ENCODE results near the gene ARPP21. TPM values are rescaled to one million over a fixed set of nuclear protein-coding genes. Genes with fewer than 3 reads are reported as not detected.

Gene ARPP21
- total RNA-seq, 4 donors from 2014 or later, result 58.7 to 93.8 (median 67.5) TPM

- peak overlapping the region; percentile 7 to 77 (median 50) for H3K4me3 ChIP-seq
- H3K9me3 ChIP-seq, result no peaks in the 10 kb centered on the region
- ATAC-seq, result no peak
- H3K4me1 ChIP-seq, result peaks cover 41 to 56% of the 10 kb centered on the region in 2 donors
- in situ Hi-C loops (cut with MboI; ENCODE audit: low sequenced_read_pairs in 4 of 4) (no loop called here), intact Hi-C loops (cut with DNase I; ENCODE audit: low total_unique reads) (no loop called here)
- no peak for DNase-seq
- H3K36me3 ChIP-seq, result no peaks in the 10 kb centered on the region
- no peaks in the 10 kb centered on the region for H3K27me3 ChIP-seq
- TF ChIP-seq CTCF (IDR thresholded peaks at IDR 0.05 in 4 of 5, conservative IDR thresholded peaks at IDR 0.05 in 1 of 5) (no peak), POLR2A (IDR thresholded peaks at IDR 0.05) (no peak)
- peak overlapping the region; percentile 88 to 94 (median 92) for H3K27ac ChIP-seq
Measured at GRCh38 chr3:35646081-35646480, 6.8 kb downstream of the ARPP21 start.

GRCh38 chr3:35647461-35647860, 8.1 kb downstream of the ARPP21 start:
- intact Hi-C loops (cut with DNase I; ENCODE audit: low total_unique reads), result no loop called here
- Histone ChIP-seq H3K9me3 (no peaks in the 10 kb centered on the region), H3K4me3 (peak overlapping the region in 2 of 4 donors; percentile 3 to 6), H3K27me3 (no peaks in the 10 kb centered on the region), H3K36me3 (no peaks in the 10 kb centered on the region), H3K27ac (peak overlapping the region; percentile 88 to 94 (median 92)), H3K4me1 (peaks cover 45 to 69% of the 10 kb centered on the region in 2 donors)
- in situ Hi-C loops (cut with MboI; ENCODE audit: low sequenced_read_pairs in 4 of 4), result no loop called here
- ATAC-seq, result no peak
- TF ChIP-seq POLR2A (IDR thresholded peaks at IDR 0.05), result no peak
- TF ChIP-seq CTCF (IDR thresholded peaks at IDR 0.05 in 4 of 5, conservative IDR thresholded peaks at IDR 0.05 in 1 of 5), result no peak
- DNase-seq, result no peak

- Histone ChIP-seq H3K4me3 (peak overlapping the region; percentile 3 to 24 (median 14)), H3K27ac (peak overlapping the region; percentile 88 to 94 (median 92)), H3K27me3 (no peaks in the 10 kb centered on the region), H3K36me3 (no peaks in the 10 kb centered on the region), H3K4me1 (peaks cover 45 to 77% of the 10 kb centered on the region in 2 donors), H3K9me3 (no peaks in the 10 kb centered on the region)
- ATAC-seq (peak; percentile 85 to 87), DNase-seq (peak; percentile 34 to 68)
- intact Hi-C loops (cut with DNase I; ENCODE audit: low total_unique reads) (no loop called here), in situ Hi-C loops (cut with MboI; ENCODE audit: low sequenced_read_pairs in 4 of 4) (no loop called here)
- TF ChIP-seq CTCF (IDR thresholded peaks at IDR 0.05 in 4 of 5, conservative IDR thresholded peaks at IDR 0.05 in 1 of 5) (no peak), POLR2A (IDR thresholded peaks at IDR 0.05) (no peak)
Measured at GRCh38 chr3:35648347-35648746, 9.0 kb downstream of the ARPP21 start.

GRCh38 chr3:35649405-35649804, 10.1 kb downstream of the ARPP21 start:
- intact Hi-C loops (cut with DNase I; ENCODE audit: low total_unique reads), result no loop called here
- in situ Hi-C loops (cut with MboI; ENCODE audit: low sequenced_read_pairs in 4 of 4), result no loop called here
- Histone ChIP-seq H3K4me3 (peak overlapping the region; percentile 3 to 24 (median 14)), H3K4me1 (peaks cover 52 to 88% of the 10 kb centered on the region in 2 donors), H3K27me3 (no peaks in the 10 kb centered on the region), H3K36me3 (no peaks in the 10 kb centered on the region), H3K9me3 (no peaks in the 10 kb centered on the region), H3K27ac (peak overlapping the region; percentile 88 to 94 (median 92))
- no peak for TF ChIP-seq CTCF (IDR thresholded peaks at IDR 0.05 in 4 of 5, conservative IDR thresholded peaks at IDR 0.05 in 1 of 5)
- TF ChIP-seq POLR2A (IDR thresholded peaks at IDR 0.05), result no peak
- ATAC-seq, result peak; percentile 49 to 69
- DNase-seq, result no peak

GRCh38 chr3:35651426-35651825, 12.1 kb downstream of the ARPP21 start:
- ATAC-seq, result no peak

More at GRCh38 chr3:35651426-35651825, 12.1 kb downstream of the ARPP21 start:
- in situ Hi-C loops (cut with MboI; ENCODE audit: low sequenced_read_pairs in 4 of 4), result no loop called here
- H3K4me1 ChIP-seq, result peaks cover 60 to 82% of the 10 kb centered on the region in 2 donors
- intact Hi-C loops (cut with DNase I; ENCODE audit: low total_unique reads), result no loop called here
- no peak overlapping the region for H3K4me3 ChIP-seq
- DNase-seq, result no peak
- H3K27ac ChIP-seq, result peak overlapping the region; percentile 50 to 94 (median 90)
- H3K36me3 ChIP-seq, result no peaks in the 10 kb centered on the region
- no peak for TF ChIP-seq POLR2A (IDR thresholded peaks at IDR 0.05)
- no peak for TF ChIP-seq CTCF (IDR thresholded peaks at IDR 0.05 in 4 of 5, conservative IDR thresholded peaks at IDR 0.05 in 1 of 5)
- no peaks in the 10 kb centered on the region for H3K9me3 ChIP-seq
- H3K27me3 ChIP-seq, result no peaks in the 10 kb centered on the region

Data from gastrocnemius medialis (tissue), 4 donors.